Smooth muscle cell (in vitro differentiated cells): Measurements from ENCODE around the gene C22orf42. TPM values are rescaled to one million over a fixed set of nuclear protein-coding genes. Genes with fewer than 3 reads are reported as not detected.

Experiments used
- DNase-seq: peaks from one replicate; lab custom pipeline; 2025; ENCODE audit not compliant: unreplicated experiment; lab: John Stamatoyannopoulos, UW
- H2AFZ ChIP-seq: fragments of 200-600 bp; sonication (generic); 2 replicates; pipeline ENCODE4 v1.6.0; 2016; ENCODE audit warnings: antibody characterized with exemption, low read depth, mild to moderate bottlenecking
- H3F3A ChIP-seq: fragments of 200-600 bp; sonication (generic); 2 replicates; pipeline ENCODE4 v1.6.0; 2017; ENCODE audit warnings: antibody characterized with exemption, low read depth
- H3K27ac ChIP-seq: fragments of 200-600 bp; sonication (generic); 2 replicates; pipeline ENCODE4 v1.5.1; 2016; ENCODE audit warnings: low read depth, mild to moderate bottlenecking
- H3K27me3 ChIP-seq: fragments of 200-600 bp; sonication (generic); 2 replicates; pipeline ENCODE4 v1.6.1; 2016; ENCODE audit warnings: low read depth, mild to moderate bottlenecking
- H3K36me3 ChIP-seq: fragments of 200-600 bp; sonication (generic); 2 replicates; pipeline ENCODE4 v1.5.1; 2016; ENCODE audit warnings: low read depth
- H3K4me1 ChIP-seq: fragments of 200-600 bp; sonication (generic); 2 replicates; pipeline ENCODE4 v1.5.1; 2016; ENCODE audit warnings: low read depth
- H3K4me2 ChIP-seq: fragments of 200-600 bp; sonication (generic); 2 replicates; pipeline ENCODE4 v1.6.0; 2016; ENCODE audit warnings: mild to moderate bottlenecking
- H3K4me3 ChIP-seq: fragments of 200-600 bp; sonication (generic); 2 replicates; pipeline ENCODE4 v1.5.1; 2016; ENCODE audit warnings: mild to moderate bottlenecking
- H3K79me2 ChIP-seq: fragments of 200-600 bp; sonication (generic); 2 replicates; pipeline ENCODE4 v1.6.0; 2016; ENCODE audit warnings: low read depth, mild to moderate bottlenecking
- H3K9ac ChIP-seq: fragments of 200-600 bp; sonication (generic); 2 replicates; pipeline ENCODE4 v1.6.0; 2016; ENCODE audit warnings: low read depth
- H3K9me3 ChIP-seq: fragments of 200-600 bp; sonication (generic); replicated peaks from 2 replicates; pipeline ENCODE4 v1.5.1; 2016; ENCODE audit warnings: low read depth
- H4K20me1 ChIP-seq: fragments of 200-600 bp; sonication (generic); 2 replicates; pipeline ENCODE4 v1.6.0; 2016; ENCODE audit warnings: low read depth
- CTCF ChIP-seq: fragments of 200-600 bp; sonication (generic); IDR thresholded peaks from 2 replicates; pipeline ENCODE4 v1.5.1; 2017; ENCODE audit warnings: borderline replicate concordance, mild to moderate bottlenecking, antibody characterized with exemption; ENCODE audit not compliant: insufficient read depth, poor library complexity, severe bottlenecking
- WGBS: methylation state at CpG from one replicate; pipeline ENCODE4 v1.1.7; 2016; ENCODE audit warnings: low lambda C conversion rate; 5-methylcytosine and 5-hydroxymethylcytosine counted together
- polyA plus RNA-seq: library from polyadenylated mRNA; unstranded; fragments of >200 nt; fragmentation: Nextera tagmentation; extraction: Ambion mirVana; gene quantifications from 2 replicates; pipeline ENCODE4 v1.2.1, GENCODE V29; 2016
- total RNA-seq: library from RNA; depleted of rRNA; stranded (reverse); fragments of >200 nt; gene quantifications from 2 replicates; pipeline ENCODE4 v1.2.3, GENCODE V29; 2014

The C22orf42 gene
- total and polyA plus RNA-seq, 2 experiments from 2014 or later, result not detected

- Histone ChIP-seq H3K79me2 (no peaks in the 10 kb centered on the region), H3K27me3 (peaks cover 26% of the 10 kb centered on the region), H3K9me3 (no peaks in the 10 kb centered on the region), H3K27ac (no peak overlapping the region), H3F3A (no peaks in the 10 kb centered on the region), H3K36me3 (no peaks in the 10 kb centered on the region), H3K4me3 (no peak overlapping the region), H4K20me1 (no peaks in the 10 kb centered on the region), H3K4me1 (peaks cover 7% of the 10 kb centered on the region), H3K4me2 (no peak overlapping the region), H2AFZ (no peak overlapping the region), H3K9ac (no peak overlapping the region)
- WGBS, result 67% methylated on average over 22 of the region's 22 CpGs
- no peak for DNase-seq
- peak; percentile 39 for TF ChIP-seq CTCF
These were observed 48.0 kb upstream of the C22orf42 start for GRCh38 chr22:32206774-32207758.

GRCh38 chr22:32205974-32206773, 47.1 kb upstream of the C22orf42 start:
- H3K36me3 ChIP-seq, result no peaks in the 10 kb centered on the region
- peaks cover 35% of the 10 kb centered on the region for H3K27me3 ChIP-seq
- H3K4me3 ChIP-seq, result no peak overlapping the region
- H3K4me1 ChIP-seq, result peaks cover 7% of the 10 kb centered on the region
- DNase-seq, result no peak
- H3K4me2 ChIP-seq, result no peak overlapping the region
- H3F3A ChIP-seq, result no peaks in the 10 kb centered on the region
- 75% methylated on average over 22 of the region's 30 CpGs for WGBS
- H3K9ac ChIP-seq, result no peak overlapping the region
- H3K9me3 ChIP-seq, result no peaks in the 10 kb centered on the region
- no peak overlapping the region for H2AFZ ChIP-seq
- H3K79me2 ChIP-seq, result no peaks in the 10 kb centered on the region
- H3K27ac ChIP-seq, result no peak overlapping the region
- TF ChIP-seq CTCF, result peak; percentile 16
- no peaks in the 10 kb centered on the region for H4K20me1 ChIP-seq

GRCh38 chr22:32204856-32205722, 46.0 kb upstream of the C22orf42 start, which contains the start of gene RFPL2:
Gene RFPL2 (minus strand): TSS chr22:32205073. CDS start chr22:32202451, 2,622 bp downstream.
- peak; percentile 17 for DNase-seq
- no peaks in the 10 kb centered on the region for H3K9me3 ChIP-seq
- peak within 1 kb of the TSS; percentile 59 for H2AFZ ChIP-seq
- peaks cover 43% of the 10 kb centered on the region for H3K27me3 ChIP-seq
- no peaks in the 10 kb centered on the region for H3F3A ChIP-seq
- no peak for TF ChIP-seq CTCF
- no peak within 1 kb of the TSS for H3K9ac ChIP-seq
- WGBS, result 10% methylated on average over 22 of the region's 41 CpGs
- H3K36me3 ChIP-seq, result no peaks in the 10 kb centered on the region
- no peak within 1 kb of the TSS for H3K27ac ChIP-seq
- peak within 1 kb of the TSS; percentile 82 for H3K4me2 ChIP-seq
- H3K4me1 ChIP-seq, result peaks cover 7% of the 10 kb centered on the region
- no peaks in the 10 kb centered on the region for H4K20me1 ChIP-seq
- no peaks in the 10 kb centered on the region for H3K79me2 ChIP-seq
- peak within 1 kb of the TSS; percentile 46 for H3K4me3 ChIP-seq
